Esophagus muscularis mucosa (tissue), 4 donors: Measurements from ENCODE around the gene TMEM271. TPM values are rescaled to one million over a fixed set of nuclear protein-coding genes. Genes with fewer than 3 reads are reported as not detected.

ENCODE experiments used
- DNase-seq: peaks from one replicate; pipeline ENCODE4 v3.0.0-alpha.2; 2017; ENCODE audit errors: extremely low spot score
- H3K27ac ChIP-seq, 4 donors: fragments of 200-600 bp; sonication (generic); replicated peaks in 1 of 4; 1 replicate in 3 of 4; 2 replicates in 1 of 4; pipeline ENCODE4 v1.5.1; 2016 to 2019; ENCODE audit warnings: mild to moderate bottlenecking in 1 of 4
- H3K27me3 ChIP-seq, 4 donors: fragments of 200-600 bp; sonication (generic); one replicate each; pipeline versions ENCODE4 v1.5.1 to v1.6.0; 2016 to 2019
- H3K36me3 ChIP-seq, 4 donors: fragments of 200-600 bp; sonication (generic); one replicate each; pipeline ENCODE4 v1.5.1; 2016 to 2019
- H3K4me1 ChIP-seq, 4 donors: fragments of 200-600 bp; sonication (generic); one replicate each; pipeline ENCODE4 v1.5.1; 2016 to 2019
- H3K4me3 ChIP-seq, 4 donors: fragments of 200-600 bp; sonication (generic); 1 replicate in 2 of 4; 2 replicates in 2 of 4; pipeline ENCODE4 v1.5.1; 2016 to 2019; ENCODE audit warnings: mild to moderate bottlenecking in 4 of 4, moderate library complexity in 1 of 4
- H3K9me3 ChIP-seq, 4 donors: fragments of 200-600 bp; sonication (generic); 1 replicate in 3 of 4; 2 replicates in 1 of 4; pipeline ENCODE4 v1.5.1; 2016 to 2019
- EP300 ChIP-seq: sonication (generic); formaldehyde crosslinking; IDR thresholded peaks from one replicate; pipeline ENCODE4 v1.6.1; 2017; ENCODE audit warnings: antibody characterized with exemption
- POLR2A ChIP-seq: fragments of 450-650 bp; IDR thresholded peaks from one replicate; pipeline ENCODE4 v1.6.1; 2017; ENCODE audit warnings: antibody characterized with exemption, moderate library complexity, mild to moderate bottlenecking, low read depth
- POLR2AphosphoS5 ChIP-seq, 2 donors: sonication (generic); formaldehyde crosslinking; IDR thresholded peaks; one replicate each; pipeline ENCODE4 v1.6.1; 2017; ENCODE audit warnings: antibody characterized with exemption in 2 of 2
- WGBS: methylation state at CpG from one replicate; pipeline ENCODE4 v1.1.5; 2018; 5-methylcytosine and 5-hydroxymethylcytosine counted together
- intact Hi-C: fragments of 100-400 bp; cut with DNase I; formaldehyde crosslinking; loops from one replicate; pipeline ENCODE4 v1.15.1; 2023
- total RNA-seq, 4 donors: library from RNA; depleted of rRNA; stranded (reverse); fragments of >200 nt; gene quantifications; one replicate each; pipeline versions ENCODE4 v1.1.0 to v1.2.1, GENCODE V29; 2016
- TF ChIP-seq, protein P1 (sequence below), 3 experiments: fragments of 200-600 bp in 2 of 3; fragments of 450-650 bp in 1 of 3; sonication (generic) in 2 of 3; IDR thresholded peaks; one replicate each; pipeline ENCODE4 v1.5.1; 2017 to 2019; ENCODE audit warnings: antibody characterized with exemption in 3 of 3, mild to moderate bottlenecking in 2 of 3, moderate library complexity in 1 of 3

Gene TMEM271
- total RNA-seq, 4 donors from 2014 or later = 0.19 to 0.34 TPM; not detected in 2

DNA sequence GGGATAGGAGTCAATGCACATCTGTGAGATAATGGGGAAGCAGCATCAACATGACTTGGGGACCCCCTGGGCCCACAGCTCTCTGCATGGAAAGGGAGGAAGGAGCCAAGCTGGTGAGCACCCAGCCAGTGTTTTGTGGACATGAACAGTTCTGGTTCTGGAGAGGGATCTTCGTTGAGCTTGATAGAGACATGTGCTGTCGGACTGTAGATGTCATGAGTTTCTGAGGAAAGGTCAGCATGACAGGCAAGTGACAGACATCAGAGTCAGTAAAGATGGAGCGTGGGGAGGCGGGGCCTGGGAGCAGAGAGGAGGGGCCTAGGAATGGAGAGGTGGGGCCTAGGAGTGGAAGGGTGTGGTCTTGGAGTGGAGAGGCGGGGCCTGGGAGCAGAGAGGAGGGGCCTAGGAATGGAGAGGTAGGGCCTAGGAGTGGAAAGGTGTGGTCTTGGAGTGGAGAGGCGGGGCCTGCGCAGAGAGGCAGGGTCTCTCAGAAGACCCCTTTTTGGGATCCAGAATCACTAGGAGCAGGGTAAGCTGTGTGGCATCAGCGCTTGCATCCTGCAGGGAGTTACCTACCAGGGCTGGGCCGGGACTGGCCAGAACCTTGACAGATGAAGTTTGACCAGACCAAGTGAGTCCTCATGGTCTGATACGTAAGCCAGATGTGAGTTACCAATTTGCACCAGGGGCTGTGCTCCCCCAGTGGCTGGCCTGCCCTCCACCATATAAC lies 43.3 kb downstream of the TMEM271 start:
- TF ChIP-seq POLR2AphosphoS5 (IDR thresholded peaks at IDR 0.05) (no peak), POLR2A (no peak), EP300 (no peak)
- TF ChIP-seq, protein P1, sequence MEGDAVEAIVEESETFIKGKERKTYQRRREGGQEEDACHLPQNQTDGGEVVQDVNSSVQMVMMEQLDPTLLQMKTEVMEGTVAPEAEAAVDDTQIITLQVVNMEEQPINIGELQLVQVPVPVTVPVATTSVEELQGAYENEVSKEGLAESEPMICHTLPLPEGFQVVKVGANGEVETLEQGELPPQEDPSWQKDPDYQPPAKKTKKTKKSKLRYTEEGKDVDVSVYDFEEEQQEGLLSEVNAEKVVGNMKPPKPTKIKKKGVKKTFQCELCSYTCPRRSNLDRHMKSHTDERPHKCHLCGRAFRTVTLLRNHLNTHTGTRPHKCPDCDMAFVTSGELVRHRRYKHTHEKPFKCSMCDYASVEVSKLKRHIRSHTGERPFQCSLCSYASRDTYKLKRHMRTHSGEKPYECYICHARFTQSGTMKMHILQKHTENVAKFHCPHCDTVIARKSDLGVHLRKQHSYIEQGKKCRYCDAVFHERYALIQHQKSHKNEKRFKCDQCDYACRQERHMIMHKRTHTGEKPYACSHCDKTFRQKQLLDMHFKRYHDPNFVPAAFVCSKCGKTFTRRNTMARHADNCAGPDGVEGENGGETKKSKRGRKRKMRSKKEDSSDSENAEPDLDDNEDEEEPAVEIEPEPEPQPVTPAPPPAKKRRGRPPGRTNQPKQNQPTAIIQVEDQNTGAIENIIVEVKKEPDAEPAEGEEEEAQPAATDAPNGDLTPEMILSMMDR (IDR thresholded peaks at IDR 0.05) = no peak
- intact Hi-C loops = no loop called here
- no peak overlapping the region for H3K27ac ChIP-seq
- H3K36me3 ChIP-seq = peaks cover 37 to 98% (median 95%) of the 10 kb centered on the region in 4 donors
- 91% methylated on average over 10 of the region's 10 CpGs for WGBS
- no peaks in the 10 kb centered on the region for H3K27me3 ChIP-seq
- H3K9me3 ChIP-seq = no peaks in the 10 kb centered on the region
- no peak for DNase-seq
- no peak overlapping the region for H3K4me3 ChIP-seq
- no peaks in the 10 kb centered on the region for H3K4me1 ChIP-seq

DNA sequence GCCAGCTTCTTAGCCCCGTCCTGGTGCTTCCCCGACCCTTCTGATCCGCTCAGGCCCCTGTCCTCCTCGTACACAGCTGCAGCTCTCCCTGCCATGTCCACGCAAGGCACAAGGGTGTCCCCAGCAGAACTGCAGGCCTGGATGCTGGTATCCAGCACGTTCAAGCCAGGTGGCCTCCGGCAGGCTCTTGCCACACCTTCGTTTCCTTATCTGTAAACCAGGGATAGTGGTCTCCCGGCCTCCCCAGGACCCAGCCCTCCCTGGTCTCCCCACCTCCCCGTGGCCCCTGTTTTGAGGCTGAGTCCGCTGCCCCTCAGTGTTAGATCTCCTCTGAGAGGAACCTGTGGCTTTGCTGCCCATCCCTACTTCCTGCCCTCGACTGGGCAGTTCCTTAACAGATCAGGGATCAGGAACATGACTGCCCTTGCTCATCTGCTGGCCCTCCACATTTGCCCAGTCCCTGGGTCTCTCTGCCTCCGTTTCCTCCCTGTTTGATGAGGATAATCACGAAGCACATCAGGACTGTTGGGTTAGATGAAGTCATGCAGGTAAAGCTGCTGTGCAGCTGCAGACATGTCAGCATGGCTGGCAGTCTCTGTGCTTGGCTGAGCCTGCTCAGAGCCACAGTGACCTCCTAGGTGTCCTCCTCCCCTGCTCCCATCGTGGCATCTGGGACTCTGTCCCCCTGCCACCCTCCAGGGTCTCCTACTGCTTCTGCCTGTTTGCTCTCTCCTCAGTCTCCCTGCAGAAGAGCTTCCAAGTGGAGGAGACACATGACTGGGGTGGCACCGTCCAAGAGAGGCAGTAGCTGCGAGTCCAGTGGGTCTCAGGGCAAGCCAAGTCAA lies 44.2 kb downstream of the TMEM271 start:
- TF ChIP-seq POLR2A = no peak
- no peak for TF ChIP-seq POLR2AphosphoS5 (IDR thresholded peaks at IDR 0.05)
- TF ChIP-seq, protein P1 (IDR thresholded peaks at IDR 0.05) = no peak
- no peak for TF ChIP-seq EP300
- Histone ChIP-seq H3K9me3 (no peaks in the 10 kb centered on the region), H3K36me3 (peaks cover 39 to 98% (median 94%) of the 10 kb centered on the region in 4 donors), H3K27me3 (no peaks in the 10 kb centered on the region), H3K4me3 (no peak overlapping the region), H3K27ac (no peak overlapping the region), H3K4me1 (no peaks in the 10 kb centered on the region)
- WGBS = 96% methylated on average over 15 of the region's 17 CpGs
- intact Hi-C loops = no loop called here
- no peak for DNase-seq

DNA sequence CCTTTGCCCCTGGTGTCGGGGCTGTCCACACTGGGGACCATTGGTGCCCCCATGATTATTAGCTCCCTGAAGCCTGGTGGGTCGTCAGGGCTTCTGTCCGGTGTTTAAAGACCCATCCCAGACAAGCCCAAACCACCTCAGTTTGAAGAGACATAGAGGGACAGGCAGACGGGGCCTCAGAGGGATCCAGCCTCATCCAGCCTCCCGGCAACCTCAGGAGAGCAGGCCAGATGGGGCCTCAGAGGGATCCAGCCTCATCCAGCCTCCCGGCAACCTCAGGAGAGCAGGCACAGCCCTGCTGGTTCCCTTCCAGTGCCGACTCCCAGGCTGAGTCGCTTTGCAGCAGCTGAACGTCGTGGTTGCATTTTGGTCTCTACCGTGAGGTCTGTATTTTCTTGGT lies 45.0 kb downstream of the TMEM271 start:
- WGBS = 83% methylated on average over 9 of the region's 11 CpGs

DNA sequence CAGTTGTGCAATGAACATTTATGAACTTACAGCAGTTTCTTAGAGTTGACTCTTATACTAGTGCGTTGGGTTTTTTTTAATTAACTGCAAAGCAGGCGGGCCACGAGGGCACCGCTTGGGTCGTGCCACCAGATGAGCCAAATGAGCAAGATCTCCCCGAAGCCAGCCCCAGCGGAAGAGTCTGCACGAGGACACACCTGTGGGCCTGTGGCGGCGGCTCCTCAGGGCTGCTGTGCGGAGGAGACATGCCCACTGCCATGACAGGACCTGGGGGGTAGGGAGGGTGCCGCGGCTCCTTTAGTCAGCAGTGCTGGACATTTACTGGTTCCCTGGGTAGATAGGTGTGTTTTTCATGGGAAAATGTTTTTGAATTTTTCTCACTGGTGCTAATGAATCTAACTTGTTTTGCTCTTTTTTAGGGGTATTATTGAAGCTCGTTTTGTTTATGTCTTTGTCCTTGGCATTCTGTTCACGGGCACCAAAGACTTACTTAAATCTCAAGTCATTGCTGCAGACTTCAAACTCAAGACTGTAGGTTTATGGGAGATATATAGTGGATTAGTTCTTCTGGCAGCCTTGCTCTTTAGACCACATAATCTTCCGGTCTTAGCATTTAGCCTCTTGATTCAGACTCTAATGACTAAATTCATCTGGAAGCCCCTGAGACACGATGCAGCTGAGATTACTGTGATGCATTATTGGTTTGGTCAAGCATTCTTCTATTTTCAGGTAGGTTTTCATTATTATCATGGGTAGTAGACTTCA lies 45.9 kb downstream of the TMEM271 start:
- H3K36me3 ChIP-seq = peaks cover 34 to 98% (median 91%) of the 10 kb centered on the region in 4 donors
- H3K27ac ChIP-seq = no peak overlapping the region
- WGBS = 96% methylated on average over 13 of the region's 17 CpGs
- H3K27me3 ChIP-seq = no peaks in the 10 kb centered on the region
- TF ChIP-seq EP300 = no peak
- TF ChIP-seq, protein P1 (IDR thresholded peaks at IDR 0.05) = no peak
- no peak for TF ChIP-seq POLR2AphosphoS5 (IDR thresholded peaks at IDR 0.05)
- TF ChIP-seq POLR2A = no peak
- DNase-seq = no peak
- H3K9me3 ChIP-seq = no peaks in the 10 kb centered on the region
- H3K4me3 ChIP-seq = no peak overlapping the region
- H3K4me1 ChIP-seq = no peaks in the 10 kb centered on the region
- intact Hi-C loops = no loop called here

More for the DNA sequence above, 45.0 kb downstream of the TMEM271 start:
- no peak overlapping the region for H3K4me3 ChIP-seq
- no peaks in the 10 kb centered on the region for H3K9me3 ChIP-seq
- intact Hi-C loops = no loop called here
- H3K36me3 ChIP-seq = peaks cover 34 to 98% (median 92%) of the 10 kb centered on the region in 4 donors
- no peaks in the 10 kb centered on the region for H3K4me1 ChIP-seq
- no peaks in the 10 kb centered on the region for H3K27me3 ChIP-seq
- DNase-seq = no peak
- no peak overlapping the region for H3K27ac ChIP-seq
- TF ChIP-seq POLR2A = no peak
- TF ChIP-seq POLR2AphosphoS5 (IDR thresholded peaks at IDR 0.05) = no peak
- TF ChIP-seq EP300 = no peak
- TF ChIP-seq, protein P1 (IDR thresholded peaks at IDR 0.05) = no peak
